Measurements from ENCODE around the gene NFIX. TPM values are rescaled to one million over a fixed set of nuclear protein-coding genes. Genes with fewer than 3 reads are reported as not detected.

Gene NFIX
- total RNA-seq, 1 donor from 2014 or later: 2.6 TPM

GRCh38 chr19:13098277-13099072, 103.2 kb downstream of the NFIX start:
- CTCF ChIA-PET: no interaction called here
- DNase-seq (peak; percentile 44), ATAC-seq (ENCODE audit: low read depth) (peak; percentile 1)
- Mint-ChIP-seq H3K4me3 (peak overlapping the region; percentile 88), H3K36me3 (ENCODE audit: low read depth) (peaks cover 21% of the 10 kb centered on the region), H3K27me3 (no peaks in the 10 kb centered on the region), H3K27ac (peak overlapping the region; percentile 93), H3K4me1 (peaks cover 73% of the 10 kb centered on the region), H3K9me3 (no peaks in the 10 kb centered on the region)
- intact Hi-C loops (cut with micrococcal nuclease): loop anchor here (1.0 kb wide), 2 partner anchors 58 to 85 kb away; no protein-coding TSS in a partner anchor
- TF ChIP-seq CTCF (IDR thresholded peaks at IDR 0.05): no peak
- POLR2A ChIA-PET: interaction anchor here (0.6 to 8.8 kb wide), 4 partner anchors 18 to 57 kb away, joined by 3 to 158 read pairs (median 41); partner anchors contain the start of genes NACC1 and TRMT1

GRCh38 chr19:13099073-13099999, 104.1 kb downstream of the NFIX start:
- TF ChIP-seq CTCF (IDR thresholded peaks at IDR 0.05): no peak
- DNase-seq (peak; percentile 70), ATAC-seq (ENCODE audit: low read depth) (peak; percentile 2)
- peaks cover 21% of the 10 kb centered on the region for H3K36me3 Mint-ChIP-seq (ENCODE audit: low read depth)
- no peaks in the 10 kb centered on the region for H3K27me3 Mint-ChIP-seq
- peak overlapping the region; percentile 93 for H3K27ac Mint-ChIP-seq
- POLR2A ChIA-PET: interaction anchor here (0.6 to 8.8 kb wide), 12 partner anchors 17 to 441 kb away, joined by 3 to 158 read pairs (median 5); partner anchors contain the start of genes IER2, JUNB, NACC1 and STX10
- CTCF ChIA-PET: interaction anchor here (1.1 to 1.5 kb wide), 3 partner anchors 54 to 162 kb away, joined by 3 to 4 read pairs (median 3); no protein-coding TSS in a partner anchor
- peaks cover 76% of the 10 kb centered on the region for H3K4me1 Mint-ChIP-seq
- H3K9me3 Mint-ChIP-seq: no peaks in the 10 kb centered on the region
- peak overlapping the region; percentile 88 for H3K4me3 Mint-ChIP-seq
- intact Hi-C loops (cut with micrococcal nuclease): no loop called here

GRCh38 chr19:13100031-13100588, 104.8 kb downstream of the NFIX start:
- Mint-ChIP-seq H3K9me3 (no peaks in the 10 kb centered on the region), H3K27me3 (no peaks in the 10 kb centered on the region), H3K36me3 (ENCODE audit: low read depth) (peaks cover 21% of the 10 kb centered on the region), H3K4me3 (peak overlapping the region; percentile 74), H3K27ac (peak overlapping the region; percentile 90), H3K4me1 (peaks cover 76% of the 10 kb centered on the region)
- intact Hi-C loops (cut with micrococcal nuclease): loop anchor here (5.0 kb wide), 2 partner anchors 263 to 308 kb away; partner anchors contain the start of genes JUNB and MAST1
- no peak for TF ChIP-seq CTCF (IDR thresholded peaks at IDR 0.05)
- POLR2A ChIA-PET: interaction anchor here (0.6 to 8.8 kb wide), 12 partner anchors 16 to 161 kb away, joined by 3 to 158 read pairs (median 10); partner anchors contain the start of genes GADD45GIP1, IER2, NACC1 and STX10
- peak; percentile 57 for DNase-seq
- ATAC-seq (ENCODE audit: low read depth): no peak
- CTCF ChIA-PET: interaction anchor here (1.1 to 1.5 kb wide), 3 partner anchors 53 to 161 kb away, joined by 3 to 4 read pairs (median 3); no protein-coding TSS in a partner anchor

GRCh38 chr19:13100841-13101589, 105.7 kb downstream of the NFIX start:
- H3K4me1 Mint-ChIP-seq: peaks cover 79% of the 10 kb centered on the region
- no peak for TF ChIP-seq CTCF (IDR thresholded peaks at IDR 0.05)
- H3K27me3 Mint-ChIP-seq: no peaks in the 10 kb centered on the region
- ChIA-PET CTCF (interaction anchor here (0.8 to 1.7 kb wide), 7 partner anchors 18 to 177 kb away, joined by 3 to 6 read pairs (median 4); partner anchors contain the start of genes IER2 and STX10), POLR2A (interaction anchor here (0.5 to 8.8 kb wide), 21 partner anchors 11 to 701 kb away, joined by 3 to 158 read pairs (median 8); partner anchors contain the start of genes DNASE2, GADD45GIP1, IER2 and NACC1)
- DNase-seq: no peak
- ATAC-seq (ENCODE audit: low read depth): no peak
- peak overlapping the region; percentile 88 for H3K4me3 Mint-ChIP-seq
- intact Hi-C loops (cut with micrococcal nuclease): loop anchor here (5.0 kb wide), 2 partner anchors 264 to 309 kb away; partner anchors contain the start of genes JUNB and MAST1
- no peaks in the 10 kb centered on the region for H3K9me3 Mint-ChIP-seq
- peaks cover 21% of the 10 kb centered on the region for H3K36me3 Mint-ChIP-seq (ENCODE audit: low read depth)
- peak overlapping the region; percentile 90 for H3K27ac Mint-ChIP-seq

Measured in activated B cell treated with CpG ODN at 0.5 μM for 24 hours (primary cell).